Ascending aorta (tissue), 2 donors: ENCODE data around the gene NDRG2. TPM values are rescaled to one million over a fixed set of nuclear protein-coding genes. Genes with fewer than 3 reads are reported as not detected.
"Not testable (repeated sequence)": the region's sequence is repeated elsewhere in the genome, so short reads cannot be mapped to it uniquely, and the experiment has no call there.

Source experiments
- DNase-seq, 2 donors: peaks; one replicate each; pipeline ENCODE4 v3.0.0-alpha.2; 2019; ENCODE audit warnings: low spot score in 2 of 2
- H3K27ac ChIP-seq, 2 donors: fragments of 200-600 bp; sonication (generic); one replicate each; pipeline ENCODE4 v1.5.1; 2016 to 2017; ENCODE audit warnings: mild to moderate bottlenecking in 1 of 2
- H3K27me3 ChIP-seq: fragments of 200-600 bp; sonication (generic); one replicate; pipeline ENCODE4 v1.5.1; 2017
- H3K36me3 ChIP-seq, 2 donors: fragments of 200-600 bp; sonication (generic); one replicate each; pipeline ENCODE4 v1.5.1; 2016
- H3K4me1 ChIP-seq, 2 donors: fragments of 200-600 bp; sonication (generic); one replicate each; pipeline ENCODE4 v1.5.1; 2016 to 2017; ENCODE audit warnings: mild to moderate bottlenecking in 1 of 2
- H3K4me3 ChIP-seq, 2 donors: fragments of 200-600 bp; sonication (generic); one replicate each; pipeline ENCODE4 v1.5.1; 2016 to 2017; ENCODE audit warnings: mild to moderate bottlenecking in 1 of 2
- H3K9me3 ChIP-seq, 2 donors: fragments of 200-600 bp; sonication (generic); one replicate each; pipeline ENCODE4 v1.5.1; 2016
- intact Hi-C: fragments of 100-400 bp; cut with DNase I; formaldehyde crosslinking; loops from one replicate; pipeline ENCODE4 v1.15.1; 2023
- total RNA-seq: library from RNA; depleted of rRNA; stranded (reverse); fragments of >200 nt; gene quantifications from one replicate; pipeline ENCODE4 v1.1.0, GENCODE V29; 2016
- TF ChIP-seq, protein P1 (sequence below), 3 experiments: fragments of 200-600 bp in 2 of 3; fragments of 450-650 bp in 1 of 3; sonication (generic) in 2 of 3; IDR thresholded peaks; one replicate each; pipeline ENCODE4 v1.5.1; 2016 to 2019; ENCODE audit warnings: antibody characterized with exemption in 3 of 3, mild to moderate bottlenecking in 1 of 3, moderate library complexity in 1 of 3

NDRG2 gene
- total RNA-seq, 1 donor from 2014 or later: 216 TPM

DNA sequence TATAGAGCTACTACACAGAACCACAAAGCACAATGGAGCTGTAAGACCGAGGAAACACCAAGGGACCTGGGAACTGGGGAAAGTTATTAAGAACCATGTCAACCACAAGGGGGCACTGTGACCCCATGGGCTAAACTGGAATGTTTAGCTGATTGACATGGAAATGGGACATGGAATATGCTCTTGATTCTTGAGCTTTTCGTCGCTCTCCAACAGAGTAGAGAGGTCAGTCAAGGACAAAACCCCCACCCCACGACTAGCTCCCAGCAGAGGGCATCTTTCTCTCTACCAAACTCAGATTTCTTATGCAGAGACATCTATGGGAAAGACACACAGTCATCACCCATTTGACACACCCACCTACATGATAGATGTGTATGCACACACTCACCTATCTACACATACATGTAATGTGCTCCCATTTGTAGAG, 10.1 kb downstream of the NDRG2 start:
- peak in 1 of 2 donors; percentile 91 for DNase-seq
- peaks cover 31 to 32% of the 10 kb centered on the region in 2 donors for H3K36me3 ChIP-seq
- no peaks in the 10 kb centered on the region for H3K4me1 ChIP-seq

DNA sequence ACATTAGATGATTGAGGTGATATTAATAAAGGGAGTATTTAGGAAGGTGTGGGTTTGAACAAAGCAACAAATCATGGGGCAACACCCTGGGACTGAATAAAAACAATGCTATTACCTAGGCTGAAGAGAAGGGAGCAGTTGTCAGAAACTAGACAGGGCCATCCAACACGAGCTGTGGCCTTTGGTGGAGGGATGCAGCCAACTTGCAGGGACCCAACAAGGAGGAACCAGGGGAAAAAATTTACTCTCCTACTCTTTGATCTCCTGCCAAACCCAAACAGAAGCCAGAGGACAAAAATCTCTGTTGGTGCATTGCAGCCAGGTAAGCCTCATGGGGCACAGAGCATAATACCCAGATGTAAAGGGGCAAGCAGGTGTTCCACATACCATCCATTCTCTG, 13.7 kb downstream of the NDRG2 start:
- H3K4me3 ChIP-seq: no peak overlapping the region
- no peaks in the 10 kb centered on the region for H3K36me3 ChIP-seq
- no peak for DNase-seq
- no peaks in the 10 kb centered on the region for H3K27me3 ChIP-seq
- no peak overlapping the region for H3K27ac ChIP-seq
- intact Hi-C loops: no loop called here
- no peaks in the 10 kb centered on the region for H3K4me1 ChIP-seq
- H3K9me3 ChIP-seq: no peaks in the 10 kb centered on the region
- TF ChIP-seq, protein P1, sequence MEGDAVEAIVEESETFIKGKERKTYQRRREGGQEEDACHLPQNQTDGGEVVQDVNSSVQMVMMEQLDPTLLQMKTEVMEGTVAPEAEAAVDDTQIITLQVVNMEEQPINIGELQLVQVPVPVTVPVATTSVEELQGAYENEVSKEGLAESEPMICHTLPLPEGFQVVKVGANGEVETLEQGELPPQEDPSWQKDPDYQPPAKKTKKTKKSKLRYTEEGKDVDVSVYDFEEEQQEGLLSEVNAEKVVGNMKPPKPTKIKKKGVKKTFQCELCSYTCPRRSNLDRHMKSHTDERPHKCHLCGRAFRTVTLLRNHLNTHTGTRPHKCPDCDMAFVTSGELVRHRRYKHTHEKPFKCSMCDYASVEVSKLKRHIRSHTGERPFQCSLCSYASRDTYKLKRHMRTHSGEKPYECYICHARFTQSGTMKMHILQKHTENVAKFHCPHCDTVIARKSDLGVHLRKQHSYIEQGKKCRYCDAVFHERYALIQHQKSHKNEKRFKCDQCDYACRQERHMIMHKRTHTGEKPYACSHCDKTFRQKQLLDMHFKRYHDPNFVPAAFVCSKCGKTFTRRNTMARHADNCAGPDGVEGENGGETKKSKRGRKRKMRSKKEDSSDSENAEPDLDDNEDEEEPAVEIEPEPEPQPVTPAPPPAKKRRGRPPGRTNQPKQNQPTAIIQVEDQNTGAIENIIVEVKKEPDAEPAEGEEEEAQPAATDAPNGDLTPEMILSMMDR (IDR thresholded peaks at IDR 0.05): no peak

More for the DNA sequence above, 10.1 kb downstream of the NDRG2 start:
- Histone ChIP-seq H3K4me3 (no peak overlapping the region), H3K27ac (no peak overlapping the region), H3K9me3 (no peaks in the 10 kb centered on the region), H3K27me3 (no peaks in the 10 kb centered on the region)
- TF ChIP-seq, protein P1 (IDR thresholded peaks at IDR 0.05): peak; percentile 87 to 94 (median 88)
- intact Hi-C loops: loop anchor here (1.0 kb wide), 2 partner anchors 26 to 78 kb away; no protein-coding TSS in a partner anchor

DNA sequence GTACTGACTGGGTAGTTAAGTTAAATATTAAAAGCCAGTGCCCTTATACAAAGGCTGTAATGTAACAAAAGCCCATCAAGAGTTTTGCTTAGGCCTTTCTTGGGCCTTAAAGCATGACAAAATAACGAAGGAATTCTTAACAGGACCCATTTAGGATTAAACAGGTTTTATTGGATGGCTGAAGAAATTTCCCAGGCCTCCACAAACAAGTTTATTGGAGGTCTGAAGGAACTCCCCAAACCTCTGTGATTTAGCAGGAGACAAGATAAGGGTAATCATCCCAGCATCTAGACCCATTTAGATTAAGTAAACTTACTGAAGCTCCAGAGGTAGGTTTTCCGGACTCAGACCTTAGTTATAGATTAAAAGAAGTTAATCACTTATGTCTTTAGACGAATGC, 15.1 kb downstream of the NDRG2 start:
- H3K4me3 ChIP-seq, H3K9me3 ChIP-seq, H3K27ac ChIP-seq, H3K27me3 ChIP-seq, H3K4me1 ChIP-seq, intact Hi-C loops, H3K36me3 ChIP-seq, DNase-seq: not testable (repeated sequence)

DNA sequence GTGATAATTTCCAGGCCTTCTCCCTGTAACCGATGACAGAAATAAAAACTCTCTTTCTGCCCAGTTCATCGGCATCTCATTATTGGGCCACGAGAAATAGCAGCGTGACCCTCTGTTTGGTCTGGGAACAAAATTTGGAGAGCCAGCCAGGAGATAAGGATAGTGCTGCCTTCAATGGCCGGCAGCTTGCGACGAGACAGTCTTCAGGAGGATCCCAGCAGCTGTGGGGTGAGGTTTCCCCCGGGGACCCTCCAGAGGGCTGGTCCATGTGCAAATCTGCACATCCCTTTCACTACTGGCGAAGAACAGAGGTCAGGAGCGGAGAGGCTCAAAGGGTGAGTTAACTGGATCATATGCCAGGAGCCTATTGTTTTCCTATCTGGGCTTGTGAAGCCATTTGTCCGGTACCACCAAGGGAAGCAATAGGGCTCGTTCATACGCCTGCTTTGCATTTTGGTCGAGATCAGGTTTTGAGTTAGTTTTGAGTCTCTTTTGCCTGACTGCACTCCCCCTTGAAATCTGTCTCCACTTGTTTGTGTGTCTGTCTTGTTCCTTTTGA, 21.0 kb downstream of the NDRG2 start:
- H3K27ac ChIP-seq: no peak overlapping the region
- TF ChIP-seq, protein P1 (IDR thresholded peaks at IDR 0.05): no peak
- no peaks in the 10 kb centered on the region for H3K36me3 ChIP-seq
- no peaks in the 10 kb centered on the region for H3K9me3 ChIP-seq
- H3K27me3 ChIP-seq: no peaks in the 10 kb centered on the region
- no peak for DNase-seq
- intact Hi-C loops: no loop called here
- H3K4me1 ChIP-seq: no peaks in the 10 kb centered on the region
- no peak overlapping the region for H3K4me3 ChIP-seq

DNA sequence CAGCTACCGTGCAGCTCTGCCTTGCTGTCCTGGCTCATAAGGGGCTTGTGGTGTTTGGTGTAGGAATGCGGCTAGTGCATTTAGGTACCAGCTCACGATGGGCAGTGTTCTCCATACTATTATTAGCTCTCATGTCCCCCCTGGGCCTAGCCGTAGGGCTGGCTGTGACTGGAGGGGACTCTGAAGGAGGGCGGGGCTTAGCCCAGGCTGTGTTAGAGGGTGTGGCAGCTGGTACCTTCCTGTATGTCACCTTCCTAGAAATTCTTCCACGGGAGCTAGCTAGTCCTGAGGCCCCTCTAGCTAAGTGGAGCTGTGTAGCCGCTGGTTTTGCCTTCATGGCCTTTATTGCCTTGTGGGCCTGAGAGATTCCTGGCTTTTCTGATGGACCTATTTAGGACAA, 23.6 kb downstream of the NDRG2 start:
- DNase-seq: no peak
- no peak overlapping the region for H3K27ac ChIP-seq
- H3K4me3 ChIP-seq: no peak overlapping the region
- TF ChIP-seq, protein P1 (IDR thresholded peaks at IDR 0.05): no peak
- peaks cover 6 to 9% of the 10 kb centered on the region in 2 donors for H3K36me3 ChIP-seq
- intact Hi-C loops: no loop called here
- no peaks in the 10 kb centered on the region for H3K27me3 ChIP-seq
- H3K4me1 ChIP-seq: no peaks in the 10 kb centered on the region
- H3K9me3 ChIP-seq: no peaks in the 10 kb centered on the region

DNA sequence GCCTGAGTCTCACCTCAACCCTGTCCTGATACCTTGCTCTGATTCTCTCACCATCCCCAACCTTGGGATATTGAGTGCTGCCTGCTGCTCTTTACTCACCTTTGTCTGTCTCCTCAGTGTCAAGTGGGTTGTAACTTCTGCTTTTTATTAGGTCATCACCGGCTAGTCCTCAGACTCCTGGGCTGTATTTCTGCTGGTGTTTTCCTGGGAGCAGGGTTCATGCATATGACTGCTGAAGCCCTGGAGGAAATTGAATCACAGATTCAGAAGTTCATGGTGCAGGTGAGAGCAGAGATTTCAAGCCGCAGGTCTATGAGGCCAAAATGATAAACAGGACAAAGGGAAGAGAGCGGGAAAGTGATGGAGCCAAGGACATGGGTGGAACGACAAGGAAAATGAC, 25.3 kb downstream of the NDRG2 start:
- Histone ChIP-seq H3K9me3 (no peaks in the 10 kb centered on the region), H3K4me1 (no peaks in the 10 kb centered on the region), H3K27me3 (no peaks in the 10 kb centered on the region), H3K27ac (no peak overlapping the region), H3K4me3 (no peak overlapping the region), H3K36me3 (peaks cover 22 to 25% of the 10 kb centered on the region in 2 donors)
- intact Hi-C loops: no loop called here
- DNase-seq: no peak
- TF ChIP-seq, protein P1 (IDR thresholded peaks at IDR 0.05): no peak
